GM23248 (cell line): Measurements from ENCODE around the gene SLC25A11. TPM values are rescaled to one million over a fixed set of nuclear protein-coding genes. Genes with fewer than 3 reads are reported as not detected.

Experiments used
- DNase-seq: peaks from one replicate; pipeline ENCODE4 v3.0.0-alpha.2; 2015
- H2AFZ ChIP-seq: fragments of 200-600 bp; sonication (generic); 2 replicates; pipeline ENCODE4 v1.6.1; 2016; ENCODE audit warnings: antibody characterized with exemption
- H3F3A ChIP-seq: fragments of 200-600 bp; sonication (generic); 2 replicates; pipeline ENCODE4 v1.6.1; 2016; ENCODE audit warnings: mild to moderate bottlenecking, antibody characterized with exemption, mixed run types; ENCODE audit not compliant: insufficient read depth
- H3K27ac ChIP-seq: fragments of 200-600 bp; sonication (generic); 2 replicates; pipeline ENCODE4 v1.5.1; 2016; ENCODE audit warnings: mild to moderate bottlenecking
- H3K27me3 ChIP-seq: fragments of 200-600 bp; sonication (generic); replicated peaks from 2 replicates; pipeline ENCODE4 v1.6.1; 2016; ENCODE audit warnings: mild to moderate bottlenecking; ENCODE audit not compliant: insufficient read depth
- H3K36me3 ChIP-seq: fragments of 200-600 bp; sonication (generic); 2 replicates; pipeline ENCODE4 v1.6.1; 2016; ENCODE audit warnings: low read depth, mild to moderate bottlenecking
- H3K4me1 ChIP-seq: fragments of 200-600 bp; sonication (generic); 2 replicates; pipeline ENCODE4 v1.6.1; 2016; ENCODE audit warnings: mild to moderate bottlenecking; ENCODE audit not compliant: insufficient read depth
- H3K4me2 ChIP-seq: fragments of 200-600 bp; sonication (generic); one replicate; pipeline ENCODE4 v1.6.1; 2016; ENCODE audit warnings: mild to moderate bottlenecking; ENCODE audit not compliant: unreplicated experiment
- H3K4me3 ChIP-seq: fragments of 200-600 bp; sonication (generic); 2 replicates; pipeline ENCODE4 v1.5.1; 2016; ENCODE audit warnings: mild to moderate bottlenecking
- H3K79me2 ChIP-seq: fragments of 200-600 bp; sonication (generic); 2 replicates; pipeline ENCODE4 v1.6.1; 2016; ENCODE audit warnings: mild to moderate bottlenecking; ENCODE audit not compliant: insufficient read depth
- H3K9ac ChIP-seq: fragments of 200-600 bp; sonication (generic); 2 replicates; pipeline ENCODE4 v1.6.1; 2016; ENCODE audit warnings: mild to moderate bottlenecking
- H3K9me2 ChIP-seq: fragments of 200-600 bp; sonication (generic); 2 replicates; pipeline ENCODE4 v1.6.1; 2016; ENCODE audit warnings: mixed run types, mild to moderate bottlenecking, moderate library complexity; ENCODE audit not compliant: insufficient read depth
- H3K9me3 ChIP-seq: fragments of 200-600 bp; sonication (generic); one replicate; pipeline ENCODE4 v1.6.1; 2017; ENCODE audit warnings: low read depth
- H4K20me1 ChIP-seq: fragments of 200-600 bp; sonication (generic); 2 replicates; pipeline ENCODE4 v1.6.0; 2016; ENCODE audit not compliant: insufficient read depth
- EZH2 ChIP-seq: fragments of 200-600 bp; sonication (generic); IDR thresholded peaks from 2 replicates; pipeline ENCODE4 v1.6.1; 2018; ENCODE audit warnings: antibody characterized with exemption, mild to moderate bottlenecking; ENCODE audit not compliant: insufficient read depth, poor library complexity, severe bottlenecking
- EZH2phosphoT487 ChIP-seq: fragments of 200-600 bp; sonication (generic); IDR thresholded peaks from 2 replicates; pipeline ENCODE4 v1.6.1; 2018; ENCODE audit warnings: antibody characterized with exemption, moderate library complexity, mild to moderate bottlenecking, low read depth; ENCODE audit not compliant: insufficient read depth
- WGBS, 2 experiments: methylation state at CpG; one replicate each; pipeline ENCODE4 v1.1.6; 2015 to 2017; ENCODE audit warnings: low lambda C conversion rate in 2 of 2, low coverage in 1 of 2; ENCODE audit errors: missing lambda C conversion rate in 2 of 2; 5-methylcytosine and 5-hydroxymethylcytosine counted together
- in situ Hi-C: fragments of 300-500 bp; cut with MboI; formaldehyde crosslinking; loops from 2 replicates; pipeline ENCODE4 v1.15.0; 2020
- microRNA-seq: library from miRNA; unstranded; fragments of <30 nt; microRNA quantifications from one replicate; pipeline ENCODE4, GENCODE V29; 2016; ENCODE audit warnings: borderline number of aligned reads
- polyA plus RNA-seq: library from polyadenylated mRNA; unstranded; fragments of >200 nt; fragmentation: Nextera tagmentation; extraction: Ambion mirVana; gene quantifications from 2 replicates; pipeline ENCODE4 v1.2.1, GENCODE V29; 2016
- small RNA-seq: library from RNA; depleted of rRNA; stranded (forward); fragments of <200 nt; gene quantifications from one replicate; pipeline ENCODE3, GENCODE V24; 2014; ENCODE audit warnings: low read depth, low replicate concordance
- total RNA-seq: library from RNA; depleted of rRNA; stranded (reverse); fragments of >200 nt; shearing (Covaris generic); gene quantifications from 2 replicates; pipeline ENCODE4 v1.2.3, GENCODE V29; 2014; rRNA removed

Gene SLC25A11
- total and polyA plus RNA-seq, 2 experiments from 2014 or later, result 68.5 to 71.4 TPM

DNA sequence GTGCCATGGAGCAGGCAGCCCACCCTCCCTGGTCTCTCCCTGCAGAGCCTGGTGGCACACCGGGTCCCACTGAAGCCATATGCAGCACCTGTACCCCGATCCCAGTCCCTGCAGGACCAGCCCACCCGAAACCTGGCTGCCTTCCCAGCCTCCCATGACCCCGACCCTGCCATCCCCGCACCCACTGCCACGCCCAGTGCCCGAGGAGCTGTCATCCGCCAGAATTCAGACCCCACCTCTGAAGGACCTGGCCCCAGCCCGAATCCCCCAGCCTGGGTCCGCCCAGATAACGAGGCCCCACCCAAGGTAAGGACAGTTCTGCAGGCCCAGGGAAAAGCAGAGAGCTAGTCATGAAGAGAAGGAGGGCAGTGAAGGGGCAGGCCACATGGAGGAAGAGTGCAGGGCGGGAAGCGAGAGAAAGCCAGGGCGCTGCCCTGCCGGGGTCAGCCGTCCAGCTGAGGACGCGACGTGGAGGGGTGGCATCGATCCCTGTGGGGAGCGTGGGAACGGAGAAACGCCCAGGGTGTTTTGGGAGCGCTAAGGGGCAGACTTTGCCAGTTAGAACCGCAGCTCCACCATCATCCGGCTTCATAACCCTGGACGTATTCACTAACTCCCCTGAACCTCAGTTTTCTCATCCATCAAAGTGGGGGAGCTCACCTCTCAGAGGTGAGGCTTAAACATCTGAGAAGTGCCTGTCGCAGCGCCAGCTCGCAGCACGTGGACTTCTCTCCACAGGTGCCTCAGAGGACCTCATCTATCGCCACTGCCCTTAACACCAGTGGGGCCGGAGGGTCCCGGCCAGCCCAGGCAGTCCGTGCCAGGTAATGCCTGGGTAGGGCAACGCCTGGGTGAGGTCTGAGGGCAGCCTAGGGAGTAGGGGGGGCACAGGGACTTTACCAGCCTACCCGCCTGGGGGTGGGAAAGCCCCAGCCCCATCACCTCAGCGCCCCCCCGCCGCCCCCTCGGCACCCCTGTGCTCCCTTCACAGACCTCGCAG, 48.1 kb downstream of the SLC25A11 start:
- no peak for DNase-seq

DNA sequence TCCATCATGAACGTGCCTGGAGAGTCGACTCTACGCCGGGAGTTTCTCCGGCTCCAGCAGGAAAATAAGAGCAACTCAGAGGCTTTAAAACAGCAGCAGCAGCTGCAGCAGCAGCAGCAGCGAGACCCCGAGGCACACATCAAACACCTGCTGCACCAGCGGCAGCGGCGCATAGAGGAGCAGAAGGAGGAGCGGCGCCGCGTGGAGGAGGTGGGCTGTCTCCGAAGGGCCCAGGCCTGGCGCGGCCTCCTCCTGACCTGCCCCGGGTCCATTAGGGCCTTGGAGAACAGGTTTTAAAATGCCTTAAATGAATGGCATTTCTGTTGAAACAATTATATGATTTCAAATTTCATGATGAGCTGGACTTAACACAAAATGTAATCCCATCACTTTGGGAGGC, 52.3 kb downstream of the SLC25A11 start:
- no peak overlapping the region for H3K4me2 ChIP-seq
- no peak overlapping the region for H3K9ac ChIP-seq
- whole genome bisulfite sequencing, 2 experiments, result 86 to 91% methylated on average over 18 of the region's 18 CpGs
- H2AFZ ChIP-seq, result no peak overlapping the region
- TF ChIP-seq EZH2, result no peak
- TF ChIP-seq EZH2phosphoT487, result no peak
- no peaks in the 10 kb centered on the region for H3K9me2 ChIP-seq
- no peaks in the 10 kb centered on the region for H4K20me1 ChIP-seq
- no peak overlapping the region for H3K4me3 ChIP-seq
- no peaks in the 10 kb centered on the region for H3F3A ChIP-seq
- in situ Hi-C loops, result loop anchor here (10.0 kb wide), 1 partner anchor 93 kb away; the partner anchor contains the start of gene PSMB6
- no peak for DNase-seq
- no peaks in the 10 kb centered on the region for H3K27me3 ChIP-seq
- no peaks in the 10 kb centered on the region for H3K4me1 ChIP-seq
- no peaks in the 10 kb centered on the region for H3K79me2 ChIP-seq
- H3K27ac ChIP-seq, result no peak overlapping the region
- H3K9me3 ChIP-seq, result no peaks in the 10 kb centered on the region
- H3K36me3 ChIP-seq, result no peaks in the 10 kb centered on the region; the same call in 1 of the 2 replicates

More for the DNA sequence above, 48.1 kb downstream of the SLC25A11 start:
- Histone ChIP-seq H3K4me3 (no peak overlapping the region), H3F3A (no peaks in the 10 kb centered on the region), H3K27ac (no peak overlapping the region), H3K79me2 (no peaks in the 10 kb centered on the region), H3K4me2 (no peak overlapping the region), H3K27me3 (no peaks in the 10 kb centered on the region), H3K36me3 (no peaks in the 10 kb centered on the region; the same call in 1 of the 2 replicates), H3K9me3 (no peaks in the 10 kb centered on the region), H3K4me1 (no peaks in the 10 kb centered on the region), H4K20me1 (no peaks in the 10 kb centered on the region), H3K9me2 (no peaks in the 10 kb centered on the region), H3K9ac (no peak overlapping the region), H2AFZ (no peak overlapping the region)
- WGBS, 2 experiments, result 88 to 94% methylated on average over 37 to 42 of the region's 42 CpGs
- in situ Hi-C loops, result loop anchor here (10.0 kb wide), 1 partner anchor 177 kb away; the partner anchor contains the start of gene ARRB2
- TF ChIP-seq EZH2 (no peak), EZH2phosphoT487 (no peak)

Small RNA genes within 50 kb of the gene (microRNA-seq; reads per million reads assigned to microRNA genes)
- gene MIR6864 (not detected), gene MIR6865 (not detected)

Small RNA genes within 50 kb of the gene (small RNA-seq; reads per million reads assigned to genes)
- not detected for gene MIR6864
- not detected for gene MIR6865

Other genes with a start within 250 kb of the SLC25A11 start
- gene PELP1, start 235.9 kb downstream of the SLC25A11 start, total RNA-seq, result 18.8 and 25.6 TPM in 2 replicates
- gene PELP1, start 235.9 kb downstream of the SLC25A11 start, polyA plus RNA-seq, result 10.4 and 13.6 TPM in 2 replicates
- 4.1 and 4.8 TPM in 2 replicates for gene ARRB2, start 229.4 kb downstream of the SLC25A11 start, total RNA-seq
- 3.7 and 3.9 TPM in 2 replicates for gene ARRB2, start 229.4 kb downstream of the SLC25A11 start, polyA plus RNA-seq
- 14.4 and 16.9 TPM in 2 replicates for gene MED11, start 208.6 kb downstream of the SLC25A11 start, total RNA-seq
- gene MED11, start 208.6 kb downstream of the SLC25A11 start, polyA plus RNA-seq, result 26.9 and 27.4 TPM in 2 replicates
- 0.32 and 0.89 TPM in 2 replicates for gene ZMYND15, start 200.2 kb downstream of the SLC25A11 start, total RNA-seq
- 0.16 TPM in 1 of 2 replicates, not detected in the other for gene ZMYND15, start 200.2 kb downstream of the SLC25A11 start, polyA plus RNA-seq
- gene CXCL16, start 200.1 kb downstream of the SLC25A11 start, total RNA-seq, result 1.6 and 2.5 TPM in 2 replicates
- gene CXCL16, start 200.1 kb downstream of the SLC25A11 start, polyA plus RNA-seq, result 4.1 TPM in 2 replicates
- not detected in 2 replicates for gene TM4SF5, start 168.2 kb downstream of the SLC25A11 start, total RNA-seq
- not detected in 2 replicates for gene TM4SF5, start 168.2 kb downstream of the SLC25A11 start, polyA plus RNA-seq
- not detected in 2 replicates for gene VMO1, start 153.7 kb downstream of the SLC25A11 start, total RNA-seq
- 0.63 and 0.93 TPM in 2 replicates for gene VMO1, start 153.7 kb downstream of the SLC25A11 start, polyA plus RNA-seq
- 2.2 TPM in 1 of 2 replicates, not detected in the other for gene GLTPD2, start 151.1 kb downstream of the SLC25A11 start, total RNA-seq
- gene GLTPD2, start 151.1 kb downstream of the SLC25A11 start, polyA plus RNA-seq, result 0.50 and 0.61 TPM in 2 replicates
- 92.1 and 148 TPM in 2 replicates for gene PSMB6, start 143.9 kb downstream of the SLC25A11 start, total RNA-seq
- gene PSMB6, start 143.9 kb downstream of the SLC25A11 start, polyA plus RNA-seq, result 308 and 315 TPM in 2 replicates
- gene PLD2, start 132.9 kb downstream of the SLC25A11 start, total RNA-seq, result 20.9 and 22.0 TPM in 2 replicates
- 11.9 and 12.3 TPM in 2 replicates for gene PLD2, start 132.9 kb downstream of the SLC25A11 start, polyA plus RNA-seq
- 31.5 and 34.5 TPM in 2 replicates for gene MINK1, start 106.7 kb downstream of the SLC25A11 start, total RNA-seq
- gene MINK1, start 106.7 kb downstream of the SLC25A11 start, polyA plus RNA-seq, result 21.0 and 24.2 TPM in 2 replicates
- gene C17orf107, start 40.5 kb downstream of the SLC25A11 start, total RNA-seq, result 3.8 and 8.8 TPM in 2 replicates
- gene C17orf107, start 40.5 kb downstream of the SLC25A11 start, polyA plus RNA-seq, result 2.7 and 3.9 TPM in 2 replicates
- 0.13 and 0.86 TPM in 2 replicates for gene CHRNE, start 36.9 kb downstream of the SLC25A11 start, total RNA-seq
- gene CHRNE, start 36.9 kb downstream of the SLC25A11 start, polyA plus RNA-seq, result 0.63 and 0.84 TPM in 2 replicates
- not detected in 2 replicates for gene GP1BA, start 7.8 kb downstream of the SLC25A11 start, total RNA-seq
- 0.18 TPM in 1 of 2 replicates, not detected in the other for gene GP1BA, start 7.8 kb downstream of the SLC25A11 start, polyA plus RNA-seq
- 19.8 and 31.7 TPM in 2 replicates for gene RNF167, start 222 bp upstream of the SLC25A11 start, total RNA-seq
- gene RNF167, start 222 bp upstream of the SLC25A11 start, polyA plus RNA-seq, result 34.2 and 36.6 TPM in 2 replicates
- 621 and 886 TPM in 2 replicates for gene PFN1, start 8.5 kb upstream of the SLC25A11 start, total RNA-seq
- 2,247 and 2,282 TPM in 2 replicates for gene PFN1, start 8.5 kb upstream of the SLC25A11 start, polyA plus RNA-seq
- gene ENO3, start 11.1 kb upstream of the SLC25A11 start, total RNA-seq, result 0.38 and 1.2 TPM in 2 replicates
- gene ENO3, start 11.1 kb upstream of the SLC25A11 start, polyA plus RNA-seq, result 3.2 and 4.1 TPM in 2 replicates
- gene SPAG7, start 27.8 kb upstream of the SLC25A11 start, total RNA-seq, result 39.1 and 43.1 TPM in 2 replicates
- gene SPAG7, start 27.8 kb upstream of the SLC25A11 start, polyA plus RNA-seq, result 97.7 and 107 TPM in 2 replicates
- 4.8 and 10.1 TPM in 2 replicates for gene CAMTA2, start 47.6 kb upstream of the SLC25A11 start, total RNA-seq
- gene CAMTA2, start 47.6 kb upstream of the SLC25A11 start, polyA plus RNA-seq, result 26.5 and 28.8 TPM in 2 replicates
- 0.32 and 1.0 TPM in 2 replicates for gene INCA1, start 57.5 kb upstream of the SLC25A11 start, total RNA-seq
- gene INCA1, start 57.5 kb upstream of the SLC25A11 start, polyA plus RNA-seq, result 0.51 and 1.2 TPM in 2 replicates
- gene KIF1C, start 57.9 kb upstream of the SLC25A11 start, total RNA-seq, result 72.7 and 85.2 TPM in 2 replicates
- gene KIF1C, start 57.9 kb upstream of the SLC25A11 start, polyA plus RNA-seq, result 38.5 and 39.8 TPM in 2 replicates
- 0.22 TPM in 1 of 2 replicates, not detected in the other for gene SLC52A1, start 95.4 kb upstream of the SLC25A11 start, total RNA-seq
- gene SLC52A1, start 95.4 kb upstream of the SLC25A11 start, polyA plus RNA-seq, result not detected in 2 replicates
- gene ZFP3, start 138.4 kb upstream of the SLC25A11 start, total RNA-seq, result 1.5 and 1.9 TPM in 2 replicates
- gene ZFP3, start 138.4 kb upstream of the SLC25A11 start, polyA plus RNA-seq, result 1.8 and 2.0 TPM in 2 replicates
- gene ZNF232, start 171.8 kb upstream of the SLC25A11 start, total RNA-seq, result 5.2 and 6.1 TPM in 2 replicates
- gene ZNF232, start 171.8 kb upstream of the SLC25A11 start, polyA plus RNA-seq, result 3.8 and 5.2 TPM in 2 replicates
- not detected in 2 replicates for gene USP6, start 176.0 kb upstream of the SLC25A11 start, total RNA-seq
- gene USP6, start 176.0 kb upstream of the SLC25A11 start, polyA plus RNA-seq, result 0.25 and 0.30 TPM in 2 replicates